ENCODE measurements around the gene SH3BGRL.

Gene SH3BGRL

GRCh38 chrX:81201671-81202455 lies at the start of gene SH3BGRL, which contains the start of gene HMGN5:
SH3BGRL (plus strand) TSS chrX:81202102; CDS start chrX:81202201, 99 bp downstream.
HMGN5 (minus strand) TSS chrX:81201913; CDS start chrX:81121549, 80,364 bp downstream.
- DNase-seq (ENCODE audit: low read depth in 3 of 3), result peak; percentile 27 to 40 (median 32)

DNA sequence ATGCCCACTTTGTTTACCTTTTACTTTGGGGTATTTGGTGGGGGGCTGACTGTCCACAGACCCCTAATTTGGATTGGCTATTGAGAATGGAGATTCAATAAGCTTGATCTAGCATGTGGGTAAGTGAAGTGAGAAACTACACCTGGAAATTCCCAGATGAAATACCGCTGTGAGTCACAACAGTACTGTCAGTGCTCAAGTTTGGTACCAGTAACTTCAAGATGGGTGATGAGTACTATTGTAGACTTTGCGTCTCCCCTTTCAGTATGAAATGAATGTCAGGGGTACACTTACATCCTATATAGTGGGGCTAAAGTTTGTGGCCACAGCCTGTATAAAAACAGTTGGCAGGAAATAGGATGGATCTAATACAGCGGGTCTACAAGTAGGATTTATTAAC lies 33.5 kb upstream of the SH3BGRL start:
- DNase-seq (ENCODE audit: low read depth in 3 of 3), result no peak

DNA sequence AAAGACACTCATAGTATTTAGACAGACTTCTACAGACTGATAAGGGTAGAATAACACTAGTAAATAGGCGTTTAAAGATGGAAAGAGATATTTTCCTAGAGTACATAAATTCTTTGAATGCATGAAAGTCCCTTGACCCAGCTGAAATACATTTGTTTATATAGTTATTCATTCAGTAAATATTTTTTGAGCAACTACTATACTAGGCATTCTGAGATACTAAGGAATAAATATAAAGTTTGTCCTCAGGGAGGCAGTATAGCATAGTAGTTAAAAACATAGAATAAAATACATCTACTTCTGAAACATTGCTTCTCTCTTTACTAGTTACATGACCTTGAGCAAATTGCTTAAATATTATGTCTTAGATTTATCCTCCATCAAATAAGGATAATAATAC lies 27.6 kb upstream of the SH3BGRL start:
- no peak for DNase-seq (ENCODE audit: low read depth in 3 of 3)

DNA sequence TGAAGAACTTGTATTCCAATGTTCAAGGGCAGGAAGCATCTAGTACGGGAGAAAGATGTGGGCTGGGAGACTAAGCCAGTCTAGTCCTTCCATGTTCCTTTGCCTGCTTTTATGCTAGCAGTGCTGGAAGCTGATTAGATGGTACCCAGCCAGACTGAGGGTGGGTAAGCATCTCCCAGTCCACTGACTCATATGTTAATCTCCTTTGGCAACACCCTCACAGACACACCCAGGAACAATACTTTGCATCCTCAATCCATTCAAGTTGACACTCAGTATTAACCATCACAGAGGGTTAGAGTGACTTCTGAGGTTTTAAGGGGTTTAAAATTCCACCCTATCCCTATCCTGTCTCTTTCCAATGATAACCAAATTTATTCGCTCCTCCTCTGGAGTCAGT lies 6.6 kb upstream of the SH3BGRL start:
- DNase-seq (ENCODE audit: low read depth in 3 of 3), result no peak

- DNase-seq (ENCODE audit: low read depth in 3 of 3), result peak in 1 of 3 experiments; percentile 33
Measured at GRCh38 chrX:81195712-81196111, 6.2 kb upstream of the SH3BGRL start.

DNA sequence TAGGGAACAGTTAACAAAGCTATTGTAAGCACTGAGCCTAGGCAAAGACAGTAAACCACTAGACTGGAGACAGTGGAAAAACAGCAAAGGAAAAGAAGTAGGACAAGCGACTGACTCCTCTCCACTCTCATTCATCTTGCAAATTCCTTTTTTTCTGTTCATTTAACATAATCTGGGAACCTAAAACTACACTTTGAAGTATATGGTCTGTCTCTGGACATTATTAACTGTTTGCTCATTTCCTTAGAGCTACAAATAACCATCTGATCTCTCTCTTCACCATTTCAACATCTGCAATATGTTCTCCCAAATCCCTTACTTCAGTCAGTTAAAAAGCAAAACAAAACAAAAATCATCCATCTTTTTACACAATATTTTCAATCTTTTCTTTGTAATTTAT lies 831 bp upstream of the SH3BGRL start:
- no peak for DNase-seq (ENCODE audit: low read depth in 3 of 3)

- DNase-seq (ENCODE audit: low read depth in 3 of 3), result no peak
Measured at GRCh38 chrX:81202456-81202819, 536 bp downstream of the SH3BGRL start.

DNA sequence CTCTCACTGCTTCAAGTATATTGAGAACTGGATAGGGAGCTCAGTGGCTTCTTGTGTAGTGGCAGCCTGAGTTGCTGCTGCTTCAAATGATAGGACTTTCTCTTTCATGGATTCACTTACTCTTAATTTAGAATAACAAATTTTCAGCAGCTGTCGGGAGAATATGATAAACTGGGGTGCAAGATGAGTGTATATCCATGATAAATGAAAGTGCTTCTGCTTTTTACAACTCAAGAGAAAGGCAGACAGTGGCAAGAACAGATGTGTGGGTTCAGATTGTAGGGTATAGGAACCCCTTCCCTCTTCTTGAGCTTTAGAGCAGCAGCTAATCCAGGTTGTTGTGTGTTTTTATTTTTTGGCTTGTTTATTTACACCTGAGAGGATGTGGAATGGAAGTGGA lies 1.0 kb downstream of the SH3BGRL start:
- no peak for DNase-seq (ENCODE audit: low read depth in 3 of 3)

GRCh38 chrX:81205551-81205950 lies 3.6 kb downstream of the SH3BGRL start:
- DNase-seq (ENCODE audit: low read depth in 3 of 3), result no peak

DNA sequence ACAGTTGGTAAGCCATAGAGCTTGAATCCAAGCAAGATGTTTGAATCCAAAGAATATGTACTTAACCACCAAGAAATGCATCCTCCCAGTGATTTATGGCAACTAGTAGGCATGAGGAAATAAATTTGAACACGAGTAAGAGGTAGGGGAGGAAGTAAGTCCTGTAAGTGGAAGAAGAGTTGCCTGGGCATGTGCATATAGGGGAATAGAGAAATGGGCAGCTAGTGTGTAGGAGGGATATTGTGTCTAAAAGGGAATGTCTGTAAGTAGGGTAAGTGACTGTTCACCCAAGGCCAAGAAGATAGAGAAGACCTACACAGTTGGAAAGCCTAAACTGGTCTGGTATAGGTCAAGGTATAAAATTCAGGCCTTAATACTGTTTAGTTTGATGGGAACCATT lies 4.6 kb downstream of the SH3BGRL start:
- DNase-seq (ENCODE audit: low read depth in 3 of 3), result no peak

GRCh38 chrX:81208916-81209315 lies 7.0 kb downstream of the SH3BGRL start:
- DNase-seq (ENCODE audit: low read depth in 3 of 3), result no peak

GRCh38 chrX:81215685-81216084 lies 13.8 kb downstream of the SH3BGRL start:
- no peak for DNase-seq (ENCODE audit: low read depth in 3 of 3)

DNA sequence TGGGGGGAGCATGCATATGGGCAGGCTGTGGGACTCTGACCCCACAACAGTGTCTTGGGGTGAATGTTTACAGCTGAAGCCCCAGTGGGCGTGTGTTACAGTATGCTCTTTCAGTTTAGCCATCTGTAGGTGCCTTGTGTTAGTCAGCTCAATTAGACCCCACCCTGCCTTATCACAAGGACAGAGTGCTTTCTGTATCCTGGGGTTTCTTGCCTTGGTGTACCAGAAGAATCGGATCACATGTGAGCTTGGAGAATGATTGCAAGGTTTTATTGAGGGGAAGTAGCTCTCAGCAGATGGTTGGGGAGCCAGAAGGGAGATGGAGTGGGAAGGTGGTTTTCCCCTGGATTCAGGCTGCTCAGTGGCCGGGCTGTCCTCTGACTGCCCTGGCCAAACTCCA lies 27.3 kb downstream of the SH3BGRL start:
- no peak for DNase-seq (ENCODE audit: low read depth in 3 of 3)

DNA sequence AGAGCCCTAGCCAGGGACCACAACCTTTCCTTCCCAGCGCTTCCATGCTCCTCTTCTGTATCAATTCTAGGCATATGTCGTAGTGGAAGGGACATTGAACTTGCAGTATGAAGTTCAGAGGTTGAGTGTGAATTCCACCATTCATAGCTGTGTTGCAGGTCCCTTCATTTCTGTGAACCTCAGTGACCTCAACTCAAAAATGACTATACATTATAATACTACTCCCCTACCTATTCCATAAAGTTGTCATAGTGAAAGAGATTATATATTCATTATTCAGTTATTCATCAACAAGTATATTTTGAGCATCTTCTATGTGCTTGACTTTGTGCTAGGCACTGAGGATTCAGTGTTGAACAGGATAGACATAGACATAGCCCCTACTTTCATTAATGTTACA lies 28.0 kb downstream of the SH3BGRL start:
- no peak for DNase-seq (ENCODE audit: low read depth in 3 of 3)

DNA sequence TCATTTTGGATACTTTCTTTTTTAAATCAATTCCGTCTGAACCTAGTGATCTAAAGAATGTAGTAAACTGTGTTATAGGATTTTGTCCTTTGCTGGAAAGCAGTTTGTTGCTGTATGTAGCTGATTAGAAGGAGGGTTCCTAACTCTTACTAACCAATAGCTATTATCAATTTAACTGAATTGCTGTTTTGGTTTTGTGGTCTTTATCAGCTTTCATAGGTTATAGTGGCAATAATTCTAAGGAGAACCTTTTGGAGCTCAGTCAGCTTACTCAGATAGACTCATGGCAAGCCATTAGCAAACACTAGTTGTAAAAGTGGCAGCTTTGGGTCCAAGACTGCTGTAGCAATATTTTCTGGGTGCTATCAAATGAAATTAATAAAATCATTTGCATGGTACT lies 29.6 kb downstream of the SH3BGRL start:
- no peak for DNase-seq (ENCODE audit: low read depth in 3 of 3)

DNA sequence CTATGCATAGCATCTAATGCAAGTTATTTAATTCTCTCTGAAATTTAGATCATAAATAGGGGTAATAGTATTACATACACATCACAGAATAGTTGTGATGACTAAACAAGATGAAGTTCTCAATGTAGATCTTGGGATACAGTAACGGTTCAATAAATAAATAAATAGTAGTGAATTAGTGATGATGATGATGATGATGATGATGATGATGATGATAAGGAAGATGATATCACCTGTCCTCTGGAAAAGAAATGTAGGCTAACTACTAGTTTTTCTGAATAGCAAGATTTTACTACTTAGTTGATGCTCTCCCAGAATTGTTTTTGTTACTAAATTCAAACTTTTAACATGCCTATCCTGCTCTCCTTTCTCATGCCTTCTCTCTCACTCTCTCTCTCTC lies 30.3 kb downstream of the SH3BGRL start:
- DNase-seq (ENCODE audit: low read depth in 3 of 3), result no peak

GRCh38 chrX:81237516-81237915 lies 35.6 kb downstream of the SH3BGRL start:
- DNase-seq (ENCODE audit: low read depth in 3 of 3), result no peak

- DNase-seq (ENCODE audit: low read depth in 3 of 3), result no peak
Measured at GRCh38 chrX:81238166-81238565, 36.3 kb downstream of the SH3BGRL start.

DNA sequence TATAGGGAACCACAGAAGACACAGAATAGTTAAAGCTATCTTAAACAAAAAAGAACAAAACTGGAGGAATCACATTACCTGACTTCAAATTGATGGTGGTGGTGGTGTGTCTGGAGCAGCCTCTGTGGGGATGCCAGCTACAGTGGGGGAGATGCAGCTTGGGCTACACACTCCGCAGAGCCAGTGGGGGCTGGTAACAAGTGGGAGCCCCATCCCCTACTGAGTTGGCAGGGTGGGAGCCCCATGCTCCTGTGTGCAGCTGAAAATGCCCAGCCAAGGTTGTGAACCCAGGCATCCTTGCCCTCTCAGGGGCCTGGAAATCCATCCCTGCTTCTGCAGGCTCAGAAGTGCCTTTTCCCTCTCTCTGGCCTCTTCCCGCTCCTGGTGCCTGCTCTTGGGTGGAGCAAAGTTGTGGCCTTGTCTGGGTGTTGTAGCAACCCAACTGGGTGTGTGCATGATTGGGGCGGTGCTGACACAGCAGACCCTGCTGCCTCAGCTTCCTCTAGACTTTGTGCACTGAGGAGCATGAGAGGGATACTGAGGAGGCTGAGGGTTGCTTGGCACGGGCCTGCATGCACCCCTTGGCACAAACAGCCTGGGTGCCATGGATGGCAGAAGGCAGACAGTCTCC lies 38.9 kb downstream of the SH3BGRL start:
- no peak for DNase-seq (ENCODE audit: low read depth in 3 of 3)

DNA sequence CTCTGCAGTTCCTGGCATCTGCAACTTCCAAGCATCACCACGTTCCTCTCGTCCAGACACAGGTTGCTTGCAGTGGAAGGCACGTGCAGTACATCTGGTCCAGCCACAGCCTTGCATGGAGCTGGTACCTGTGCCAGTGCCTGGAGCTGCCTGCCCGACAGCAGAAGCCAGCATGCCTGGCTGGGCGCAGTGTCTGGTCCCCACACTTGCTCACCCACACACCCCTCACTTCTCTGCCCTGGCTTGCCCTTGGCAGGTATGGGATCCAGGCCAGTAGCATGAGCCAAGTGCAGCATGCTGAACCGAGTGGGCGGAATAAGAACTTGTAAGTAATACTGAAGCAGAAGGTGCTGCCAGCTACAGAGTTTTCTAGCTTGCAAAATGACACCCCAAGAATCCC lies 39.9 kb downstream of the SH3BGRL start:
- DNase-seq (ENCODE audit: low read depth in 3 of 3), result no peak

DNA sequence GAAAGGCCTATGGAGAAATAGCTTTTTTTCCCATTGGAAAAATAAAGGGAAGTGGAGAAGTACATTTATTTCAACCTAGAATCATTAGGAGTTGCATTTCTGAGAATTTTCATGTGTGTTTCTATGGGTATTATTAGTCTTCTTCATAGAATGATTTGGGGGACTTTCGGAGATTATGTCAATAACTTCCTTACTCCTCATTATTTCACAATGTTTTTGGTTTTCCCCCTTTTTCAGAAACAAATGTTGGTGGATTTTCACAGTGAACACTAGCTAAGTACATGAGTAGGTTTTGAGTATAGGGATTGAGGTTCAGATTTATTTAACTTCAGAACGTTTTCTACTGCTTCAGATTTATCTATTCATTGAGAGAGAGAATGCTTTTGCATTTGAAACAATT lies 54.0 kb downstream of the SH3BGRL start:
- DNase-seq (ENCODE audit: low read depth in 3 of 3), result no peak

DNA sequence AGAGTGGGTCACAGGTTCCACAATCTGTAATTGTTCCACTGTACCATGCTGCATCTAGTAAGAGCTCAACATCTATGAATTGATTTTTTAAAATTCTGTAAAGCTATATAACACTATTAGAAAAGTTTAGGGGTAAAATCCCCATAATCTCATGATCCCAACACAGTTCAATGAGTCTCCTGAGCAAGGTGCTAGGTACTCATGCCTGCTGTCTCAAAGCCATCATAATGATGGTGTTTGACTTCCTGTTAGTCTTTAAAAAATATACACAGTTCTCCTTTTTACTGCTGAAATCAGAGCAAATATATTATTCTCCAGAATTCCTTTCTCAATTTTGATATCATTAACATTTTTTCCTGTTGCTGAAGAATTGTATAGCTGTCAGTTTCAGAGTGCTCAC lies 55.9 kb downstream of the SH3BGRL start:
- no peak for DNase-seq (ENCODE audit: low read depth in 3 of 3)

DNA sequence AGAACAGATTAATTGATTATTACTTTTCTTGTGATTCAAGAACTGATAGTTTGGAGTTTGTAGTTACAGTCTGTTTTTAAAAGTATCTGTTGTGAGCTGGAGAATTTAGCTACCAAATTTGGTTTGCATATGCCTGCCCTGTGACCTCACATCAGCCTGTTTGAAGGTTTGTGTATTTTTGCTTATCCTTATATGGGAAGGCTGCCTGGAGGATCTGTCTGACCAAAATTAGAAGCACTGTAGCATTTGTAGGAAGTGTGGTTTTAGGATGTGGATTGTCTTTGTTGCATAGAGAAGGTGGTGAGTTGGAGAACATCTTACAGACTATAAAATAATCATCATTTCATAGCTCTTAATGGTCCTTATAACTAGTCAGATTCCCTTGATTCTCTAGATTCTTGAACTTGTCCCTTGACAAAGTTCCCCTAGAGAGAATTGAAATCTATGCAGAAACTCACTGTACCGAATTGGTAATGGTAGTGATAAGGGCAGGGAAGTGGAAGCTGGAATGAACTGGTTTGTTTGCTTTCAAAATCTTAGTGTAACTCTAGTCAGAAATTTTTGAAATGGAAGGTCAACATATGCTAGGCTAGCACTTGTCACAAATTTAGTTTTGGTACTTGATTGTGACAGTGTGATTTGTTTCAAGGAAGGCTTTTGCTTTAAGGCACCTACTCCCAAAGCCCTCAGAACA lies 57.3 kb downstream of the SH3BGRL start:
- DNase-seq (ENCODE audit: low read depth in 3 of 3), result no peak

Measured in stimulated activated CD4-positive, alpha-beta T cell treated with anti-CD3 and anti-CD28 coated beads, TNF-alpha, amount 100 ng/mL, for 4 hours (primary cell).